HUES48 (cell line): ENCODE results near the gene RMI2.

ENCODE experiments used
- H3K27ac ChIP-seq: one replicate; pipeline ENCODE4 v1.7.0; 2013; ENCODE audit warnings: low read depth, low read length, inconsistent platforms
- H3K27me3 ChIP-seq: 2 replicates; pipeline ENCODE4 v1.6.1; 2013; ENCODE audit warnings: mild to moderate bottlenecking, low read length; ENCODE audit not compliant: control insufficient read depth, insufficient read depth
- H3K36me3 ChIP-seq: 2 replicates; pipeline ENCODE4 v1.6.1; 2013; ENCODE audit warnings: low read length; ENCODE audit not compliant: control insufficient read depth, insufficient read depth
- H3K4me1 ChIP-seq: 2 replicates; pipeline ENCODE4 v1.6.1; 2013; ENCODE audit warnings: mild to moderate bottlenecking, low read length; ENCODE audit not compliant: control insufficient read depth, insufficient read depth
- H3K4me3 ChIP-seq: 2 replicates; pipeline ENCODE4 v1.5.1; 2013; ENCODE audit warnings: mild to moderate bottlenecking, low read depth, low read length
- H3K9ac ChIP-seq: 2 replicates; pipeline ENCODE4 v1.6.1; 2013; ENCODE audit warnings: mild to moderate bottlenecking, low read depth, low read length, moderate library complexity
- H3K9me3 ChIP-seq: 2 replicates; pipeline ENCODE4 v1.6.1; 2013; ENCODE audit warnings: low read length; ENCODE audit not compliant: control insufficient read depth, insufficient read depth

The RMI2 gene

GRCh38 chr16:11330526-11331237 lies 14.6 kb upstream of the RMI2 start:
- 0 out of 2 replicates have a peak, but pooled peaks cover 4% of the 10 kb centered on the region for H3K9me3 ChIP-seq
- H3K4me1 ChIP-seq, result peaks cover 30% of the 10 kb centered on the region
- H3K27me3 ChIP-seq, result no peaks in the 10 kb centered on the region
- H3K4me3 ChIP-seq, result no peak overlapping the region
- H3K9ac ChIP-seq, result no peak overlapping the region
- no peaks in the 10 kb centered on the region for H3K36me3 ChIP-seq
- no peak overlapping the region for H3K27ac ChIP-seq

- H3K4me3 ChIP-seq, result no peak overlapping the region
- H3K9ac ChIP-seq, result no peak overlapping the region
- H3K4me1 ChIP-seq, result peaks cover 26% of the 10 kb centered on the region
- H3K9me3 ChIP-seq, result 0 out of 2 replicates have a peak, but pooled peaks cover 4% of the 10 kb centered on the region
- H3K36me3 ChIP-seq, result no peaks in the 10 kb centered on the region
- H3K27ac ChIP-seq, result no peak overlapping the region
- no peaks in the 10 kb centered on the region for H3K27me3 ChIP-seq
Observed at GRCh38 chr16:11331967-11332366, 13.3 kb upstream of the RMI2 start.

DNA sequence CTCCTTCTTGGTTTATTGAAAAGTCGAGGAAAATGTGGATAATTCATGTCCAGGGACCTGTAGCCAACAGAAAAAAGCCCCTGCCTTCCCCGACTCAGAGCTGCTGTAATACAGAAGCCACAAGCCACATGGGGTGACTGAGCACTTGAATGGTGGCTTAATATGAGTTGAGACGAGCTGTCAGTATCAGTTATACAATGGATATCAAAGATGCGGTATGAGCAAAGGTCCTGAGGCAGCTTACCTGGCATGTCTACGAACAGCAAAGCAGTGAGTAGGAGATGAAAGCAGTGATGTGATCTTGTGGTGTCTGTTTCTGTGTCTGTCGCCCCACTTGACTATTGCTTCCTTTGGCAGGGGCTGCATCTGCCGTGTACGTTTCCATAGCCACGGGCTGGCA lies 12.2 kb upstream of the RMI2 start:
- Histone ChIP-seq H3K36me3 (no peaks in the 10 kb centered on the region), H3K27me3 (no peaks in the 10 kb centered on the region), H3K27ac (no peak overlapping the region), H3K9ac (no peak overlapping the region), H3K4me3 (no peak overlapping the region), H3K9me3 (0 out of 2 replicates have a peak, but pooled peaks cover 4% of the 10 kb centered on the region), H3K4me1 (peaks cover 17% of the 10 kb centered on the region)

DNA sequence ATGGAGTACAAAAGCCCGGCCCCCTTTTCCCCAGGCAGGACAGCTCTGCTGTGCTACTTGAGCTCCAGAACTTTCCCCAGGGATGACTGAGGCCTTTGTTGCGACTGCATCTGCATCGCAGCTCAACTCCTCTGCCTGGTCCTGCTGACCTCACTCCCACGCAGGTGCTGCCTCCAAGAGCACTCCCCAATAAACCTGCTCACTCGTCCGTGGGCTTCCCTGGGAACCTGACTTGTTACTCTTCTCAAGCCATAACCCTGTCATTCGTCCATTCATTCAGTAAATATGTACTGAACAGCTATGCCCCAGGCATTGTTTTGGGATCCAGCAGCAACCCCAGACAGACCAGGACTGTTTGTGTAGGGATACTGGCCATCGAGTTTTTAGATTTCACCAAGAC lies 11.6 kb upstream of the RMI2 start:
- Histone ChIP-seq H3K27me3 (no peaks in the 10 kb centered on the region), H3K4me1 (peaks cover 13% of the 10 kb centered on the region), H3K27ac (no peak overlapping the region), H3K4me3 (no peak overlapping the region), H3K9ac (no peak overlapping the region; the same call in 1 of the 2 replicates), H3K36me3 (no peaks in the 10 kb centered on the region), H3K9me3 (0 out of 2 replicates have a peak, but pooled peaks cover 4% of the 10 kb centered on the region)

GRCh38 chr16:11334831-11335404 lies 10.3 kb upstream of the RMI2 start:
- 0 out of 2 replicates have a peak, but pooled peaks cover 4% of the 10 kb centered on the region for H3K9me3 ChIP-seq
- H3K4me3 ChIP-seq, result no peak overlapping the region
- H3K36me3 ChIP-seq, result no peaks in the 10 kb centered on the region
- H3K4me1 ChIP-seq, result peaks cover under 1% of the 10 kb centered on the region; the same call in 1 of the 2 replicates
- no peaks in the 10 kb centered on the region for H3K27me3 ChIP-seq
- H3K9ac ChIP-seq, result no peak overlapping the region
- no peak overlapping the region for H3K27ac ChIP-seq

DNA sequence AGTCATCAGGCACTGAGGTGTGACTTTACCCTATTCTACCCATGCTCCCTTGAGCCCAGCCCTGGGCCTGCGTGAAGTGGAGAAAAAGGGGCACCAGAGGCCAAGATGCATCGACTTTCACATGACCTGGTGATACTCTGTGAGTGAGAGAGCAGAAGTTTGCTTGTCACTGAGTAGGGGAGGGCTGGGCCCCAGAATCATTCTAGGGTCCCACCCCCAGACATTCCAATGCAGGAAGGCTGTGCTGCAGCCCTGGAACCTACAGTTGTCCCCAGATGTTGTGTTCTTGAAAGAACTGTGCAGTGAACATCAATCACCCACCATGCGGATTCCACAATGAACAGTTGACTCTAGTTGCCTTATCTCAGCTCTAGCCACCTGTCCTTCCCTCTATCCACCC lies 6.2 kb upstream of the RMI2 start:
- Histone ChIP-seq H3K4me1 (peaks cover 5% of the 10 kb centered on the region), H3K27me3 (no peaks in the 10 kb centered on the region), H3K27ac (no peak overlapping the region), H3K9ac (no peak overlapping the region), H3K36me3 (peaks cover 7% of the 10 kb centered on the region; the same call in 1 of the 2 replicates), H3K4me3 (no peak overlapping the region), H3K9me3 (0 out of 2 replicates have a peak, but pooled peaks cover 4% of the 10 kb centered on the region)

GRCh38 chr16:11340710-11341109 lies 4.5 kb upstream of the RMI2 start:
- Histone ChIP-seq H3K36me3 (peaks cover 7% of the 10 kb centered on the region; the same call in 1 of the 2 replicates), H3K4me3 (no peak overlapping the region)

GRCh38 chr16:11341371-11341770 lies 3.9 kb upstream of the RMI2 start:
- Histone ChIP-seq H3K9me3 (no peaks in the 10 kb centered on the region), H3K4me3 (no peak overlapping the region), H3K27ac (peak overlapping the region; percentile 65), H3K27me3 (no peaks in the 10 kb centered on the region), H3K9ac (no peak overlapping the region), H3K36me3 (peaks cover 7% of the 10 kb centered on the region; the same call in 1 of the 2 replicates), H3K4me1 (peaks cover 10% of the 10 kb centered on the region)

More at GRCh38 chr16:11340710-11341109, 4.5 kb upstream of the RMI2 start:
- H3K9me3 ChIP-seq, result no peaks in the 10 kb centered on the region
- no peaks in the 10 kb centered on the region for H3K27me3 ChIP-seq
- H3K4me1 ChIP-seq, result peaks cover 5% of the 10 kb centered on the region
- peak overlapping the region; percentile 78 for H3K27ac ChIP-seq
- no peak overlapping the region for H3K9ac ChIP-seq

- Histone ChIP-seq H3K9me3 (no peaks in the 10 kb centered on the region), H3K27me3 (no peaks in the 10 kb centered on the region), H3K36me3 (peaks cover 9% of the 10 kb centered on the region; the same call in 1 of the 2 replicates), H3K27ac (peak overlapping the region; percentile 65), H3K9ac (no peak overlapping the region), H3K4me1 (peaks cover 18% of the 10 kb centered on the region), H3K4me3 (no peak overlapping the region)
Observed at GRCh38 chr16:11342021-11342855, 3.0 kb upstream of the RMI2 start.

GRCh38 chr16:11346700-11347319 lies 1.6 kb downstream of the RMI2 start:
- H3K9me3 ChIP-seq, result no peaks in the 10 kb centered on the region
- H3K36me3 ChIP-seq, result peaks cover 21% of the 10 kb centered on the region
- peak overlapping the region; percentile 79; the same call in 1 of the 2 replicates for H3K4me3 ChIP-seq
- no peaks in the 10 kb centered on the region for H3K27me3 ChIP-seq
- no peak overlapping the region for H3K27ac ChIP-seq
- H3K9ac ChIP-seq, result no peak overlapping the region
- H3K4me1 ChIP-seq, result peaks cover 23% of the 10 kb centered on the region
